G401 (cell line): ENCODE results near the gene NHS. TPM values are rescaled to one million over a fixed set of nuclear protein-coding genes. Genes with fewer than 3 reads are reported as not detected.

Experiments used
- DNase-seq: peaks from one replicate; pipeline ENCODE4 v3.0.0-alpha.2; 2015; ENCODE audit warnings: low spot score
- in situ Hi-C: cut with HindIII; loops from 2 replicates; pipeline ENCODE4 v1.10.0; 2016; ENCODE audit warnings: low sequenced_read_pairs, mixed read lengths
- total RNA-seq: library from RNA; depleted of rRNA; stranded (reverse); fragments of >200 nt; shearing (Covaris generic); gene quantifications from 2 replicates; pipeline ENCODE4 v1.2.3, GENCODE V29; 2014; rRNA removed

Gene NHS
- total RNA-seq: not detected in 2 replicates

- in situ Hi-C loops: no loop called here
- peak; percentile 46 for DNase-seq
Measured at GRCh38 chrX:17374619-17375366, at the start of gene NHS. Gene NHS (plus strand): TSS chrX:17375200. CDS start chrX:17375758, 558 bp downstream.

DNA sequence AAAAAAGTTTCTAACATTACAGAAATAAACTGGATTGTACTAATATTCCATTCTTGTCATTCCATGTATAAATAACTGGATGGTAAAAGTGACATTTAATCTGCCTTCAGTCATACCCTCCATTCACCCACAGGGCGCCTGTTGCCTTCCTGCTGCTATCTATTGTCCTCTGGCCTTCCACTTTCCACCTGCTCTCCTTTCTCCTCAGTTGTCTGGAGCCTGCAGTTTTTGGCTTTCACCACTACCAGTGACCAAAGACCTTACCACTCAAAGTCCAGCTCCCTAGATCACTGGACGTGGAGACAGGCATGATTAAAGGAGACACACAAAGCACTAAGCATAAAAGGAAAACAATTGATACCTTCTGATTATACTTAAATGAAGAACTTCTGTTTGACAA lies 46.2 kb upstream of the NHS start:
- in situ Hi-C loops: no loop called here
- no peak for DNase-seq

DNA sequence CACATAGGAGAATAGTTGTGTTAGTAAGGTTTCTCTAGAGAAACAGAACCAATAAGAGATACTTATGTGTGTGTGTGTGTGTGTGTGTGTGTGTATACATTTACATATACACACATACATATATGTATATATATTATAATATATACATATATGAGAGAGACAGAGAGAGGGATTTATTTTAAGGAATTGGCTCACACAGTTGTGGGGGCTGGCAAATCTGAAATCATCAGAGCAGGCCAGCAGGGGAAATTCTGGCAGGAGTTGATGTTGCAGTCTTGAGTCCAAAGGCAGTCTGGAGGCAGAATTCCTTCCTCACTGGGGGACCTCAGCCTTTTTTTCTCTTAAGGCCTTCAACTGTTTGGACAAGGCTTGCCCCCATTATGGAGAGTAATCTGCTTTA lies 38.6 kb upstream of the NHS start:
- DNase-seq: no peak
- in situ Hi-C loops: no loop called here

GRCh38 chrX:17355976-17356375 lies 19.0 kb upstream of the NHS start:
- no peak for DNase-seq
- in situ Hi-C loops: no loop called here

GRCh38 chrX:17359500-17359899 lies 15.5 kb upstream of the NHS start:
- in situ Hi-C loops: no loop called here
- DNase-seq: no peak

GRCh38 chrX:17361620-17362019 lies 13.4 kb upstream of the NHS start:
- no peak for DNase-seq
- in situ Hi-C loops: no loop called here

- in situ Hi-C loops: no loop called here
- no peak for DNase-seq
Measured at GRCh38 chrX:17368002-17368401, 7.0 kb upstream of the NHS start.

- no peak for DNase-seq
- in situ Hi-C loops: no loop called here
Measured at GRCh38 chrX:17369309-17369708, 5.7 kb upstream of the NHS start.

- in situ Hi-C loops: no loop called here
- no peak for DNase-seq
Measured at GRCh38 chrX:17370191-17370590, 4.8 kb upstream of the NHS start.

DNA sequence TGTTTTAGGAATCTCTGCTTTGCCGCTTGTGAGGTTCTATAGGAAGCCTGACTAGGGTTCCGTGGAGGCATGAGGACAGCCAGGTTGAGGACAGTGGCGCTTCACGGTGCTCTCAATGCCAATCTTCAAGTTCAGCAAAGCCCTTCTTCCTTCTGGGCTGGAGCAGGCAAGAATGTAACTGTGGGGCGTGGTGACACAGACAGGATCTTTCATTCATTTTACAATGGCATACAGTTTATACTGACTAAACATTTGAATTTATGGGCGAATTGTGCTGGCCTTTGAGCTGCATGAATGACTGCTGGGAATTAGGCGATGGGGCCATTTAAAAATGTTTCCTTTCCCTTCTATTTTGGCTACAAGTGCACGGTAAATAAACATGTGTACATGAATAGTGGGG lies 2.9 kb upstream of the NHS start:
- in situ Hi-C loops: no loop called here
- no peak for DNase-seq

- in situ Hi-C loops: no loop called here
- peak; percentile 9 for DNase-seq
Measured at GRCh38 chrX:17373337-17373736, 1.7 kb upstream of the NHS start.

DNA sequence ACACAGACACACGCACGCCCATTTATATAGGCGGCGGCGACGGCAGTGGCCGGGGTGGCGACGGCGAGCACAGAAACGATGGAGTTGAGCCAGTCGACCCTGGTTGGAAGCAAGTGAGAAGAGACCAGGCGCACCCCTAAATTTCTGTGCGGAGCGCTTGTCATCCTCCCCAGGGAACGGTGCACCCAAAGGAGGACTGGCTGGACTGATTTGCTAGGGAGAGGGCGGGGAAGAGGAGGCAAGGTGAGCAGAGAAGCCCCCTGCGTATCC lies 302 bp downstream of the NHS start:
- in situ Hi-C loops: no loop called here
- no peak for DNase-seq

DNA sequence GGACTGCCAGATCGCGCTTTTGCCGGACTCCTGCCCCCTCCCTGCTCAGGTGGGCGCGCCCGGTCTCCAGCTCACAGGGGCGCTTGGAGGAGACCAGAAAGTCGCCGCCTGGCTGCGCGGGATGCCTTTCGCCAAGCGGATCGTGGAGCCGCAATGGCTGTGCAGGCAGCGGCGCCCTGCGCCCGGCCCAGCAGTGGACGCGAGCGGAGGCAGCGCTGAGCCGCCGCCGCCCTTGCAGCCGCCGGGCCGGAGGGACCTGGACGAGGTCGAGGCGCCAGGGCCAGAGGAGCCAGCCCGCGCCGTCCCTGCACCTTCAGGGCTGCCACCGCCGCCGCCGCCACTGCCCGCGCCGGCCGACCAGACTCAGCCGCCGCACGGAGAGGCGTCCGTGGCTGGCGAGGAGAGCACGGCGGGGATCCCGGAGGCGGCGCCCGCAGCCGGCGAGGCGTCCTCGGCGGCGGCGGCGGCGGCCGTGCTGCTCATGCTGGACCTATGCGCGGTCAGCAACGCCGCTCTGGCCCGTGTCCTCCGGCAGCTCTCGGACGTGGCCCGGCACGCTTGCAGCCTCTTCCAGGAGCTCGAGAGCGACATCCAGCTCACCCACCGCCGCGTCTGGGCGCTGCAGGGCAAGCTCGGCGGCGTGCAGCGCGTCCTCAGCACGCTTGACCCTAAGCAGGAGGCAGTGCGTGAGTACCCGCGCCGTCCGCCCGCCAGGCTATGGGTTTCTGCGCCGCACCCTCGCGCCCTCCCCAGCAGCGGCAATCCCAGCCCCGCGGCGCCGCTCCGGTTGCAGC lies 834 bp downstream of the NHS start:
- in situ Hi-C loops: no loop called here

GRCh38 chrX:17376431-17377077 lies 1.6 kb downstream of the NHS start:
- peak; percentile 3 for DNase-seq
- in situ Hi-C loops: no loop called here

More for the DNA sequence above, 834 bp downstream of the NHS start:
- peak; percentile 23 for DNase-seq

DNA sequence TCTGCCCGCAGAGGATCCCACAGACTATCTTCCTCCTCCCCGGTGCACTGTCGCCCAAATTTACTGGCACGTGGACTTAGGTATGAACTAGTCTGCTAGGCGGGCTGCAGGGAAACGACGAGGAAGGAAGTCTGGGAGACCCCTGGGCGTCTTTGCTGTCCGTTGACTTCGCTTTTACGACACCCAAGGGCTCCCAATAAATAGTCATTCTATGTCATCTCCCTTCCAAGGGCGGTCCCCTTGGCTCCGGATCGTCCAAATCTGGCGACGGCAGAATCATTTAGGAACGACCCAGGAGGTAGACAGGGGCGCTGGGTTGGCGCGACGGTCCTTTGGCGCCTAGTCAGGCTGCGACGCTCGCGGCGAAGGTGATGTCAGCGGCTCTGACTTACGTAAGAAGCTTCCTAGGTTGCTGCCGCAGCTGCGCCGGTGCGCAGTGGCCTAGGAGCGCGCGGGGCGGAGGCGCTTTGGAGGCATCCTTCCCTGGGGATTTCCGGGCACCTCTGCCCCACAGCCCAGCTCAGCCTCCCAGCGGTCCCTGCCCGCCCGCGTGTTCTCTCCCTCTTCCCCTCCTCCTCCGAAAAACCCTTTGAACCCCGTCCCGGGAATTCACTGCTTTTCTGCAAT lies 2.2 kb downstream of the NHS start:
- in situ Hi-C loops: no loop called here
- peak; percentile 39 for DNase-seq

DNA sequence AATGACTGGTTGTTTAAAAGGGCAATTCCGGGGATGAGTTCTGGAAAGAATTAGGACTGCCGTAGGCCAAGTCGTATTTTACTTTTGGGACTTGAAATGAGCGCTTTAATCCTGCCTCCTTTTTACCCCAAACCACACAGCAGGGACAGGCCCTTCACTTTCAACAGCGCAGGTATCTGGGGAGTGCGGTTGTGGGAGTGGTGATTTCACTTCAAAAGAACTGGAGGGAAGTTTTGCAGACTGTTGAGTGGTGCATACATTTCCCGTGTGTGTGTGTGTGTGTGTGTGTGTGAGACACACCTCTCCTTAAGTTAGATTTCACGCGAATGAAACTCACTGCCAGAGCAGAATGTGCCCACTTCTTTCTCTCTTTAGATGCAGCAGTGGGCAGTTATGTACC lies 2.8 kb downstream of the NHS start:
- peak; percentile 8 for DNase-seq
- in situ Hi-C loops: no loop called here

DNA sequence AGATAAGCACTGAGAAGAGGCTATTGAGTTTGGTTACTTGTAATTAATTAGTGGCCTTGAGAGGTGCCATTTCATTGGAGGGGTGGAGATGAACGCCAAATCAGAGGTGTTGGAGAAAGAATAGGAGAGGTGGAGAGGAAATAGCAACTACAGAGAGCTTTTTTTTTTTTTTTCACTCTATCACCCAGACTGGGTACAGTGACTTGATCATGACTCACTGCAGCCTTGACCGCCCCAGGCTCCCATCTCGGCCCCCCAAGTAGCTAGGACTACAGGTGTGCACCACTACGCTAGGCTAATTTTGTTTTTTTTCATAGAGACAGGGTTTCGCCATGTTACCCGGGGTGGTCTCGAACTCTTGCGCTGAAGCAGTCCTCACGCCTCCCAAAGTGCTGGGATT lies 5.2 kb downstream of the NHS start:
- DNase-seq: no peak

GRCh38 chrX:17390419-17390850 lies 15.4 kb downstream of the NHS start:
- DNase-seq: no peak

More for the DNA sequence above, 5.2 kb downstream of the NHS start:
- in situ Hi-C loops: no loop called here

DNA sequence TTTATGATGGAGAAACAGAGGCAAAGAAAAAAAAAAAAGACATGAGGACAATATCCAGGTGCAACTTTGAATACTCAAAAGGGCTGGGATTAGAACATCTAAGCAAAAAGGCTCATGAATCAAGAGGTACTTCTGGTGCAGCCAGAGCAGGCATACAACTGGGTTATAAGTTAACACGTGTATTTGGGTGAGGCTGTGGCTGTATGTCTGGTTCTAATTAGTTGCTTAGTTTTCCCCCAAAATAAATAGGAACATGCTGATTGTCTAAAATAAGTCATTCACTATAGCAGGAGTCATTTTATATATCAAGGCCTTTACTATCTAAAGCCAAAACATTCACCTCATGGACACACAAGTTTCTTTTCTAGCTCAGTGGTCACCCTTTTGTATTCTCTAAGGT lies 20.2 kb downstream of the NHS start:
- in situ Hi-C loops: no loop called here
- DNase-seq: no peak

More at GRCh38 chrX:17390419-17390850, 15.4 kb downstream of the NHS start:
- in situ Hi-C loops: no loop called here

DNA sequence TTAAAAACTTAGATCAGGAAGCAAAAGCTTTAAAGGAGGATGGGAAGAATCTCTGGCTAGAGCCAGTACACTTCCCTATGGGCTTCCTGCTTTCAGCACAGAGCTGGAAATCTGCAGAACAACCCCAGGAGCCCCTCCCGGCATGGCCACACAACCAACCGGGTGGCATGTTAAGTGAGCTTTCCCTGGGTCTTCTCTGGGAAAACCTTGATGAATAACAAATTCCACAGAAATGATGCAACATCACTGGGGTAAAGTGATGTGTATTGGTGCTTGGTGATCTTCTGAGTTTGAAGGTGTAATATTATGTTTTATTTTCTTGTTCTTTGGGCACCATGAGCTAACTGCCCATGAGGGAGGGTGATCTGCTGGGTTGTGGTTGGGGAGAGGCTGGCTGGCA lies 22.1 kb downstream of the NHS start:
- in situ Hi-C loops: no loop called here

More for the DNA sequence above, 22.1 kb downstream of the NHS start:
- no peak for DNase-seq
